CD14-positive monocyte (primary cell): Measurements from ENCODE around the gene IKZF1. TPM values are rescaled to one million over a fixed set of nuclear protein-coding genes. Genes with fewer than 3 reads are reported as not detected.

ENCODE experiments used
- DNase-seq, 3 donors: peaks; one replicate each; pipeline ENCODE4 v3.0.0-alpha.2; 2011 to 2022
- H2AFZ ChIP-seq: 2 replicates; pipeline ENCODE4 v1.6.0; 2012; ENCODE audit warnings: mild to moderate bottlenecking, low read depth, low read length, inconsistent platforms; ENCODE audit not compliant: insufficient read depth, poor library complexity, severe bottlenecking
- H3K27ac ChIP-seq, 2 donors: 1 replicate in 1 of 2; 2 replicates in 1 of 2; pipeline ENCODE4 v1.5.1; 2012 to 2013; ENCODE audit warnings: low read length in 2 of 2, control low read depth in 1 of 2, inconsistent platforms in 1 of 2, low read depth in 1 of 2, mild to moderate bottlenecking in 1 of 2
- H3K27me3 ChIP-seq, 2 donors: one replicate each; pipeline versions ENCODE4 v1.6.0 to v1.6.1; 2011 to 2013; ENCODE audit warnings: low read length in 2 of 2; ENCODE audit not compliant: control insufficient read depth in 2 of 2, insufficient read depth in 2 of 2
- H3K36me3 ChIP-seq, 2 donors: replicated peaks in 1 of 2; 1 replicate in 1 of 2; 2 replicates in 1 of 2; pipeline versions ENCODE4 v1.5.1 to v1.6.1; 2012 to 2013; ENCODE audit warnings: low read length in 2 of 2, control low read depth in 1 of 2, inconsistent platforms in 1 of 2, mild to moderate bottlenecking in 1 of 2; ENCODE audit not compliant: insufficient read depth in 2 of 2, control insufficient read depth in 1 of 2
- H3K4me1 ChIP-seq, 2 donors: 1 replicate in 1 of 2; 2 replicates in 1 of 2; pipeline versions ENCODE4 v1.5.1 to v1.6.1; 2012 to 2013; ENCODE audit warnings: low read length in 2 of 2, control low read depth in 1 of 2, inconsistent platforms in 1 of 2, mild to moderate bottlenecking in 1 of 2, moderate library complexity in 1 of 2; ENCODE audit not compliant: insufficient read depth in 2 of 2, control insufficient read depth in 1 of 2
- H3K4me2 ChIP-seq: replicated peaks from 2 replicates; pipeline ENCODE3; 2012; ENCODE audit warnings: low read length, moderate library complexity, mild to moderate bottlenecking; ENCODE audit not compliant: poor library complexity, severe bottlenecking; ENCODE audit errors: extremely low read depth
- H3K4me3 ChIP-seq, 3 experiments: fragments of 200-600 bp in 1 of 3; sonication (generic) in 1 of 3; replicated peaks in 1 of 3; 1 replicate in 2 of 3; 2 replicates in 1 of 3; pipeline ENCODE4 v1.5.1; 2011 to 2013; ENCODE audit warnings: low read length in 3 of 3, mild to moderate bottlenecking in 3 of 3, control low read depth in 2 of 3, low read depth in 2 of 3, inconsistent platforms in 1 of 3, moderate library complexity in 1 of 3
- H3K79me2 ChIP-seq: 2 replicates; pipeline ENCODE4 v1.6.0; 2012; ENCODE audit warnings: mild to moderate bottlenecking, control low read depth, inconsistent platforms, low read length, moderate library complexity; ENCODE audit not compliant: insufficient read depth
- H3K9ac ChIP-seq: 2 replicates; pipeline ENCODE4 v1.6.0; 2017; ENCODE audit warnings: low read length, mild to moderate bottlenecking; ENCODE audit not compliant: insufficient read depth, poor library complexity, severe bottlenecking
- H3K9me3 ChIP-seq, 2 donors: replicated peaks in 1 of 2; 1 replicate in 1 of 2; 2 replicates in 1 of 2; pipeline versions ENCODE4 v1.5.1 to v1.6.1; 2012 to 2013; ENCODE audit warnings: low read length in 2 of 2, control low read depth in 1 of 2; ENCODE audit not compliant: control insufficient read depth in 1 of 2, insufficient read depth in 1 of 2
- H4K20me1 ChIP-seq: 2 replicates; pipeline ENCODE4 v1.6.0; 2012; ENCODE audit warnings: mild to moderate bottlenecking, low read length, control low read depth, moderate library complexity; ENCODE audit not compliant: insufficient read depth
- H3K27ac Mint-ChIP-seq, 7 donors: one replicate each; pipeline ENCODE4 v1.8.0; 2020; ENCODE audit warnings: mild to moderate bottlenecking in 7 of 7, mixed read lengths in 7 of 7, moderate library complexity in 6 of 7, inconsistent platforms in 2 of 7
- H3K27me3 Mint-ChIP-seq, 3 donors: one replicate each; pipeline ENCODE4 v1.8.0; 2021 to 2022; ENCODE audit warnings: low read depth in 3 of 3, mild to moderate bottlenecking in 3 of 3, mixed read lengths in 3 of 3, moderate library complexity in 3 of 3, inconsistent platforms in 1 of 3
- H3K36me3 Mint-ChIP-seq, 2 donors: one replicate each; pipeline ENCODE4 v1.8.0; 2020; ENCODE audit warnings: mixed read lengths in 2 of 2, inconsistent platforms in 1 of 2, mild to moderate bottlenecking in 1 of 2
- H3K4me1 Mint-ChIP-seq: one replicate; pipeline ENCODE4 v1.8.0; 2020; ENCODE audit warnings: mild to moderate bottlenecking, mixed read lengths
- H3K4me3 Mint-ChIP-seq, 2 donors: one replicate each; pipeline ENCODE4 v1.8.0; 2020; ENCODE audit warnings: mild to moderate bottlenecking in 2 of 2, mixed read lengths in 2 of 2, moderate library complexity in 1 of 2
- H3K9me3 Mint-ChIP-seq, 7 donors: one replicate each; pipeline ENCODE4 v1.8.0; 2020 to 2022; ENCODE audit warnings: mixed read lengths in 7 of 7, mild to moderate bottlenecking in 6 of 7, moderate library complexity in 6 of 7, inconsistent platforms in 2 of 7
- CTCF ChIP-seq: fragments of 200-600 bp; IDR thresholded peaks from one replicate; pipeline ENCODE4 v1.8.0; 2022; ENCODE audit warnings: antibody characterized with exemption, mild to moderate bottlenecking
- WGBS: methylation state at CpG from one replicate; pipeline ENCODE4 v1.1.5; 2013; ENCODE audit warnings: missing lambda C conversion rate; ENCODE audit not compliant: insufficient coverage; 5-methylcytosine and 5-hydroxymethylcytosine counted together
- intact Hi-C, 2 donors: fragments of 100-400 bp; cut with micrococcal nuclease; formaldehyde crosslinking; loops; one replicate each; pipeline versions ENCODE4 v1.15.0 to v1.15.1; 2023
- polyA plus RNA-seq, 3 donors: library from polyadenylated mRNA; depleted of rRNA in 1 of 3; unstranded in 2 of 3; stranded (reverse) in 1 of 3; fragments of 300-500 nt in 2 of 3; fragments of >200 nt in 1 of 3; fragmentation: Illumina TruSeq in 2 of 3; gene quantifications; 1 replicate in 2 of 3; 2 replicates in 1 of 3; pipeline ENCODE4 v1.2.3, GENCODE V29; 2012 to 2021

The IKZF1 gene
- polyA plus RNA-seq, 3 donors, result 38.4 to 130 (median 80.2) TPM

- no peak for TF ChIP-seq CTCF
- H3K4me1 Mint-ChIP-seq, result peaks cover 18% of the 10 kb centered on the region
- H4K20me1 ChIP-seq, result no peaks in the 10 kb centered on the region
- H3K79me2 ChIP-seq, result peaks cover 59% of the 10 kb centered on the region
- intact Hi-C loops, result no loop called here
- H3K27ac ChIP-seq, result no peak overlapping the region
- no peak overlapping the region for H3K4me3 Mint-ChIP-seq
- H3K36me3 ChIP-seq, result peaks cover 22 to 33% of the 10 kb centered on the region in 2 donors
- H3K9ac ChIP-seq, result no peak overlapping the region
- H3K4me1 ChIP-seq, result peaks cover 11 to 18% of the 10 kb centered on the region in 2 donors
- no peak for DNase-seq
- H3K4me2 ChIP-seq, result peak overlapping the region; percentile 93
- peaks cover 20 to 28% of the 10 kb centered on the region in 2 donors for H3K36me3 Mint-ChIP-seq
- H3K27me3 ChIP-seq, result no peaks in the 10 kb centered on the region
- H3K27me3 Mint-ChIP-seq, result peaks cover 0 to 3% (median 0%) of the 10 kb centered on the region in 3 donors
- no peak overlapping the region for H2AFZ ChIP-seq
- H3K9me3 ChIP-seq, result no peaks in the 10 kb centered on the region
- H3K9me3 Mint-ChIP-seq, result no peaks in the 10 kb centered on the region
- H3K4me3 ChIP-seq, result no peak overlapping the region
- H3K27ac Mint-ChIP-seq, result peak overlapping the region in 2 of 7 donors; percentile 17 to 49
Observed at GRCh38 chr7:50448823-50449222, 144.3 kb downstream of the IKZF1 start.

DNA sequence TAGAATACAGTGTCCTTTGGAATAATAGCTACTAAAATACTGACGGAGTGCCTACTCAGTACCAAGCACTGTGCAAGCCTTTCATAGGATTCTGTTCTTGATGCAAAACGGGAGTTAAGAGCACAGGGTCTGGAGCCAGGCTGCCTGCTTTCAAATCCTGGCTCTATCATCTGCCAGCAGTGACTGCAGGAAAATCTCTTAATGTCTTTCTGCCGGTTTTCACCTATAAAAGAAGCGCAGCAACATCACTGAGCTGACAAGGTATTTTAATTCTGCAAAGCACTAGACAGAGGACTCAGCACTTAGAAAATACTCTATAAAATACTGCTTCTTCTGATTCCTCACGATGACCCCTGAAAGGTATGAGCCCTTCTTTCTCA lies 145.0 kb downstream of the IKZF1 start:
- Histone ChIP-seq H3K4me1 (peaks cover 11 to 18% of the 10 kb centered on the region in 2 donors), H3K36me3 (peaks cover 19 to 26% of the 10 kb centered on the region in 2 donors), H3K4me2 (peak overlapping the region; percentile 93), H3K79me2 (peaks cover 53% of the 10 kb centered on the region), H2AFZ (peak overlapping the region; percentile 100), H4K20me1 (no peaks in the 10 kb centered on the region), H3K4me3 (peak overlapping the region; percentile 76 to 91 (median 82)), H3K9me3 (no peaks in the 10 kb centered on the region), H3K27me3 (no peaks in the 10 kb centered on the region), H3K27ac (peak overlapping the region in 1 of 2 donors; percentile 71), H3K9ac (peak overlapping the region; percentile 72)
- peaks cover 18% of the 10 kb centered on the region for H3K4me1 Mint-ChIP-seq
- intact Hi-C loops, result no loop called here
- 11% methylated on average over 4 of the region's 5 CpGs for WGBS
- peak overlapping the region in 1 of 7 donors; percentile 81 for H3K27ac Mint-ChIP-seq
- peak overlapping the region; percentile 89 to 94 for H3K4me3 Mint-ChIP-seq
- TF ChIP-seq CTCF, result no peak
- H3K27me3 Mint-ChIP-seq, result peaks cover 0 to 3% (median 0%) of the 10 kb centered on the region in 3 donors
- H3K36me3 Mint-ChIP-seq, result peaks cover 20 to 22% of the 10 kb centered on the region in 2 donors
- no peak for DNase-seq
- H3K9me3 Mint-ChIP-seq, result no peaks in the 10 kb centered on the region
